Measurements from ENCODE around the gene SMTN.
A peak's percentile ranks its signal among the peaks of the same experiment; 100 is the strongest.

The SMTN gene

DNA sequence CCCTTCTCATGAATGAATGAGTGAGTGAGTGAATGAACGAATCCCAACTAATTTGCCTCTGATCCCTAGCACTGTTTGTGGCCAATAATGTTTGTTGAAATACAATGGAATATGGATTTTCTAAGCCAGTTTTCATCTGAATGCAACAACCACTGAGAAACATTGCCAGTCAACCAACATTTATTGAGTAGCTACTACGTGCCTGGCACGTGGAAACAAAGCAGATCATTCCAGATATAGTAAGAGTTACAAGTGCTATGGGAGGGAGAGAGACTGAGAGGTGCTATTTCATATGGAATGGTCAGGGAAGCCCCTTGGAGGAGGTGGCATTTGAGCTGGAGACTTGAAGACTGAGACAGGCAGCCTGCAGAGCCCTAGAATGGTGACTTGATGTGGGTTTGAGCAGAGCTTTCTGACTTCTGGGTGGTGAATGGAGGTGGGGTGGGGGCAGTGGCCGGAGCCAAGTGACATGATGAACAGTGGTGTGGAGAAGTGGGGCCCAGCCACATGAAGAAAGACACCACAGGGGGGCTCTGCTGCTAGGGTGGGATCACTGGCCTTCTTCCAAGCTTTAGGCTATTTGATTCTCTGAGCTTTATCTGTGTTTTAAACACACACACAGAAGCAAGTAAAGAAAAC, 35.1 kb upstream of the SMTN start:
- no peak for DNase-seq (ENCODE audit: low read depth)
- no peak for TF ChIP-seq CTCF (conservative IDR thresholded peaks at IDR 0.05; ENCODE audit: low read length)

GRCh38 chr22:31046539-31047226, 34.4 kb upstream of the SMTN start:
- no peak overlapping the region for H3K4me3 ChIP-seq (ENCODE audit: low read length)
- DNase-seq (ENCODE audit: low read depth), result no peak
- no peak for TF ChIP-seq CTCF (conservative IDR thresholded peaks at IDR 0.05; ENCODE audit: low read length)

More for the DNA sequence above, 35.1 kb upstream of the SMTN start:
- H3K4me3 ChIP-seq (ENCODE audit: low read length), result no peak overlapping the region

GRCh38 chr22:31048570-31048969, 32.5 kb upstream of the SMTN start:
- no peak overlapping the region for H3K4me3 ChIP-seq (ENCODE audit: low read length)
- DNase-seq (ENCODE audit: low read depth), result no peak
- no peak for TF ChIP-seq CTCF (conservative IDR thresholded peaks at IDR 0.05; ENCODE audit: low read length)

DNA sequence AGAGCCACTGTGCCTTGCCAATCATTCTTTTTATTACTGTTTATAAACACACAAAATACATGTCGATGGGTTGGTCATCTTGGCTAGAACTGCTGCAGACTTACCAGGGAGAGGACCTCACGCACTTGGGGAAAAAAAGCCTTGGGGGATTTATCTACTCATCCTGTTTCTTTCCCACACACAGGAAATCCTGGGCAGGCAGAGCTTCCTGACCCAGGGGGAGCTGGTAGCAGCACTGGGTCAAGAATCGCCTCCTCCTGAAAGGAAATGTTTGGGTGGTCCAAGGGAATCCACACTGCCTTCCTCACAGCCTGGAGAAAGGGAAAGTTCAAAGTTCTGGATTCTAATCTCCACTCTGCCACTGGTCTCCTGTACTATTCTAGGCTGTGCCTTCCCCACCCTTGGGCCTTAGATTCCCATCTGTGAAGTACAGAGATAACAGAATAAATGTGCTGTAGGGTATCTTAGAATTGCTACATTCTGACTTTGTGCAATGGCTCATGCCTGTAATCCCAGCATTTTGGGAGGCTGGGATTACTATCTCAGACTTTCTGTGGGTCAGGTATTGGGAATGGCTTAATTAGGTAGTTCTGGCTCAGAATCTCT, 31.2 kb upstream of the SMTN start:
- TF ChIP-seq CTCF (conservative IDR thresholded peaks at IDR 0.05; ENCODE audit: low read length), result no peak
- DNase-seq (ENCODE audit: low read depth), result no peak
- H3K4me3 ChIP-seq (ENCODE audit: low read length), result no peak overlapping the region

GRCh38 chr22:31055117-31055634, 25.9 kb upstream of the SMTN start:
- DNase-seq (ENCODE audit: low read depth), result no peak
- TF ChIP-seq CTCF (conservative IDR thresholded peaks at IDR 0.05; ENCODE audit: low read length), result no peak
- no peak overlapping the region for H3K4me3 ChIP-seq (ENCODE audit: low read length)

- peak; percentile 96 for DNase-seq (ENCODE audit: low read depth)
- no peak overlapping the region for H3K4me3 ChIP-seq (ENCODE audit: low read length)
- TF ChIP-seq CTCF (conservative IDR thresholded peaks at IDR 0.05; ENCODE audit: low read length), result no peak
These were observed 25.4 kb upstream of the SMTN start for GRCh38 chr22:31055635-31056159.
